K562 treated with DMSO at 1 percent for 24 hours (cell line): ENCODE data around the gene XPO4. TPM values are rescaled to one million over a fixed set of nuclear protein-coding genes. Genes with fewer than 3 reads are reported as not detected.

Experiments
- total RNA-seq: library from RNA; unstranded; fragments of 300-600 nt; gene quantifications from 2 replicates; pipeline ENCODE4 v1.2.3, GENCODE V29; 2022; ENCODE audit warnings: low read depth; ENCODE audit not compliant: insufficient read depth

The XPO4 gene
- total RNA-seq: 4.4 and 5.3 TPM in 2 replicates

GRCh38 chr13:20902438-20903163, at the start of gene XPO4:
TSS of gene XPO4 (minus strand) at chr13:20902746. CDS start at chr13:20902738, 8 bp downstream.

GRCh38 chr13:20773194-20774080, 129.1 kb downstream of the XPO4 start, which contains the start of gene EEF1AKMT1:
TSS of gene EEF1AKMT1 (minus strand) at chr13:20773961. CDS start at chr13:20757598, 16,363 bp downstream.

Other genes starting within 250 kb of the XPO4 start
- gene IL17D, start 199.0 kb downstream of the XPO4 start, total RNA-seq: 0.46 TPM in 1 of 2 replicates, not detected in the other
- gene EEF1AKMT1, start 128.8 kb downstream of the XPO4 start, total RNA-seq: 2.4 and 4.1 TPM in 2 replicates
- gene LATS2, start 158.8 kb upstream of the XPO4 start, total RNA-seq: 2.3 and 2.6 TPM in 2 replicates
- gene SAP18, start 237.4 kb upstream of the XPO4 start, total RNA-seq: 31.7 and 38.2 TPM in 2 replicates